Fibroblast of pulmonary artery (primary cell): ENCODE results near the gene ETNK1.
"Not testable (repeated sequence)": the region's sequence is repeated elsewhere in the genome, so short reads cannot be mapped to it uniquely, and the experiment has no call there.

Experiments
- DNase-seq: peaks from one replicate; pipeline ENCODE4 v3.0.0-alpha.2; 2010; ENCODE audit warnings: low read depth
- H3K4me3 ChIP-seq: replicated peaks from 2 replicates; pipeline ENCODE4 v1.5.1; 2011; ENCODE audit warnings: low read depth, mild to moderate bottlenecking, control low read depth, low read length, moderate library complexity
- TF ChIP-seq, protein P1 (sequence below): IDR thresholded peaks from 2 replicates; pipeline ENCODE4 v1.5.1; 2011; ENCODE audit warnings: mild to moderate bottlenecking, control low read depth, low read length, inconsistent platforms; ENCODE audit errors: missing control alignments

The ETNK1 gene

DNA sequence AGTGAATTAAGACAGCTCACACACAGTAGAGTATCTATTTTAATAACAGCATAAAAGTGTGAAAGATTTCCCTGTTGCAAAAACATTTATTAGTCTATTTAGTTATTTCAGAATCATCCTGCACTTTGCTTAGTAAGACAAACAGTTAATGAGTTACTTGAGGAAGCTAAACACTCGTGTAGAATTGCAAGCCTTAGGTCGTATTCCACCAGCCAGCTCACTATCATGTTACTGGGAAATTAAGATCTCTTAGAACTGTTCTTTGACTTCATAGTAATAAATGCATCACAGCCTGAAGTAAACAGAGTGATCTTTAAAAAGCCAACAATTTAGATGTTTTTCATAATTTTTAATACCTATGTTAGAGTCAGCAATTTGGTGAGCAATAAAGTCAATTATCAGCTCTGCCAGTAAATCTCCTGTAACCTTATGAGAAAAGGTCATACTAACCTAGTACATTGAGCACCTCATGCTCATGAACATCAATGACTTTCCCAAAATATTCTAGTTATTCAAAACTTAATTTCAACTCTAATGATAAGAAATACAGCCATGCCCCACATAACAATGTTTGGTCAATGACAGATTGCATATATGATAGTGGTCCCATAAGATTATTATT is 26.7 kb upstream of the ETNK1 start:
- TF ChIP-seq, protein P1, sequence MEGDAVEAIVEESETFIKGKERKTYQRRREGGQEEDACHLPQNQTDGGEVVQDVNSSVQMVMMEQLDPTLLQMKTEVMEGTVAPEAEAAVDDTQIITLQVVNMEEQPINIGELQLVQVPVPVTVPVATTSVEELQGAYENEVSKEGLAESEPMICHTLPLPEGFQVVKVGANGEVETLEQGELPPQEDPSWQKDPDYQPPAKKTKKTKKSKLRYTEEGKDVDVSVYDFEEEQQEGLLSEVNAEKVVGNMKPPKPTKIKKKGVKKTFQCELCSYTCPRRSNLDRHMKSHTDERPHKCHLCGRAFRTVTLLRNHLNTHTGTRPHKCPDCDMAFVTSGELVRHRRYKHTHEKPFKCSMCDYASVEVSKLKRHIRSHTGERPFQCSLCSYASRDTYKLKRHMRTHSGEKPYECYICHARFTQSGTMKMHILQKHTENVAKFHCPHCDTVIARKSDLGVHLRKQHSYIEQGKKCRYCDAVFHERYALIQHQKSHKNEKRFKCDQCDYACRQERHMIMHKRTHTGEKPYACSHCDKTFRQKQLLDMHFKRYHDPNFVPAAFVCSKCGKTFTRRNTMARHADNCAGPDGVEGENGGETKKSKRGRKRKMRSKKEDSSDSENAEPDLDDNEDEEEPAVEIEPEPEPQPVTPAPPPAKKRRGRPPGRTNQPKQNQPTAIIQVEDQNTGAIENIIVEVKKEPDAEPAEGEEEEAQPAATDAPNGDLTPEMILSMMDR: no peak
- DNase-seq: no peak
- no peak overlapping the region for H3K4me3 ChIP-seq

DNA sequence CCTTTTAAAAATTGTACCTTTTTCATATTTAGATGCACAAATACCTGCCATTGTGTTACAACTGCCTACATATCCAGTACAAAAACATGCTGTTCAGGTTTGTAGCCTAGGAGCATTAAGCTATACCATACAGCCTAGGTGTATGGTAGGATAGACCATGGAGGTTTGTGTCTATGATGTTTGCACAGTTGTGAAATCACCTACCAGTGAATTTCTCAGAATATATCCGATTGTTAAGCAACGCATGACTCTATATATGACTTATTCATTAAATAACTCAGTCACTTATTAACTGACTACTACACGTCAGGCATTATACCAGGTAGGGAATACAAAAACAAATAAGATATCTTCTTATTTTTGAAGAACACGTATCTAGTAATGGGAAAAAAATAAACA is 26.2 kb upstream of the ETNK1 start:
- TF ChIP-seq, protein P1: no peak
- H3K4me3 ChIP-seq: no peak overlapping the region
- DNase-seq: no peak

DNA sequence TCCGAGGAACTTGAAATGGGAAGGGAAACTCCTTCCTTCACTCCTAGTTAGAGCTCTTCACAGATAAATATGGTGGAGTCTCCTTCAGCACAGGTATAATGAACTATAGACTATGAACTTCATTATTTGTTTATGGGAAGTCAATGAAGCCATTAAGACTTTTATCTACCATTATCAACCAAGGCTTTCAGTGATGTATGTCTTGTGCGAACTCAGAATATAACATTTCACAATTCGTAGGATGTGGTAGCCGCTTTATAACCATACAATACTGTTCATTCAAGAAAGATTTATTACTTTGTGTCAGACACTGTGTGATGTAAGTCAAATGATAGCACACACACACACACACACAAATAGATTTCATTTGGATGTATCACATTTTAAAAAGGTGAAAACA is 24.8 kb upstream of the ETNK1 start:
- DNase-seq: no peak
- H3K4me3 ChIP-seq: no peak overlapping the region
- TF ChIP-seq, protein P1: no peak

DNA sequence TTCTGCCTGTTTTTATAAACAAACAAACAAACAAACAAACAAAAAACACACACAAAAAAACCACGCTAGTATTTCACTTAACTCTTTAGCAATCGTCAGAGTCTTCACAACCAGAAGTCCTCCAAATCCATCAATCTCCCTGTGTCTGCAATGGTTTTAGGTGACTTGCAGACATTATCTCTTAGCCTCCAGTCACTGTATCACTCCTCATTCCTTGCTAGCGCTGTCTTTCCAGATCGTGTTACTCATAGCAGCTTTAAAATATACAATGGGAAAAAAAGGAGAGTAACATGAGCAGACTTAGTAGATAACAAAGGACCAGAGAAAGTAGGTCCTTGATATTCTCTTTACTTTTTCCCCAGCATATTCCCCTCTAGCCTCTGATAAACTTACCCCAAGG is 15.5 kb upstream of the ETNK1 start:
- no peak overlapping the region for H3K4me3 ChIP-seq
- TF ChIP-seq, protein P1: no peak
- DNase-seq: no peak

DNA sequence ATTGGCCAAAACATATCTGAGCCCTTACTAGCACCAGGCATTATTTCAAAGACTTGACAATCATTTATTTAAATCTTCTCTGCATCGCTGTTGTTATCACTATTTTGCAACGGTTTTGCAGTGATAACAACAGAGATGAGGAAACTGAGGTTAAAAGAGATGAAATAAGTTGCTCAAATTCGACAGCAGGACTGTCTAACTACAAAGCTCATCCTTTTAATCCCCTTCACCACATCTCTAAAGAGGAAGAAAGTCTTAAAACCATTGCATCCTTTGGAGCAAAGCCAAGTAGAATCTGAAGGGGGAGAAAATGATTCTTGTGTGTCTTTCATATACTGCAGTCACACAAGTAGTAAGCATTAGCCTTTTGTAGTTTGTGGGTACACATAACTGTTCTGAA is 14.8 kb upstream of the ETNK1 start:
- TF ChIP-seq, protein P1: no peak
- no peak for DNase-seq
- H3K4me3 ChIP-seq: no peak overlapping the region

DNA sequence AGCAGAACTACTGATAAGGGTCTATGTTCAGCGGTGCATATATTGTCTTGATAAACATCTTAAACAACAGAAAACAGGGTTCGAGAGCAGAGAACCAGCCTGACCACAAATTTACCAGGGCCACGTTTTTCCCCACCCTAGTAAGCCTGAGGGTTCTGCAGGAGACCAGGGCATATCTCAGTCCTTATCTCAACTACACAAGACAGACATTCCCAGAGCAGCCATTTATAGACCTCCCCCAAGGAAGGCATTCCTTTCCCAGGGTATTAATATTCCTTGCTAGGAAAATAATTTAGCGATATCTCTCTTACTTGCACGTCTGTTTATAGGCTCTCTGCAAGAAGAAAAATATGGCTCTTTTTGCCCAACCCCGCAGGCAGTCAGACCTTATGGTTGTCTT is 12.1 kb upstream of the ETNK1 start:
- H3K4me3 ChIP-seq, DNase-seq: not testable (repeated sequence)

DNA sequence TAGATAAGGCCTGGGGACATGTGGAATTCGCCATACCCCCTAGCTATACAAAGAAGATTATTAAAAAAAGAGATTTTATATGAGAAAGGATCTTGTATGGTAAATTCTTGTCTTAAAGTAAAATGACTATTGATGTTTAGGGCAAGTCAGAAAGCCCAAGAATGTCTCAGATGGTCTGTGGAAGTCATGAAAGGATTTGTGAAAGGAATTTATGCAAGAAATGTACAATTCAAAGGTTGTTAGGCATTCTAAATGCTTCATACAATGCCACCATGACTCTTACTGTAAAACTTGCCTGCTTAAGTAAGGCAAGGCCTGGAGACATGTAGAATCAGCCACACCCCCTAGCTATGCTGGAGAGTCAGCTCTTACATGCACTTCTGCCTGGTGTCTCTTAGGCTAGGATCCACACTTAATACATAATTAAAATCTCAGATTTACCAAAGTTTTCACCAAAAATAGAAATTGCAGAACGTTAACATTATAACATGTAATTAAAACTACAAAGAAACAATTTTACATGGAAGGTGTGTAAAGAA is 8.9 kb upstream of the ETNK1 start:
- no peak for DNase-seq
- TF ChIP-seq, protein P1: no peak
- H3K4me3 ChIP-seq: no peak overlapping the region
